Cardiac septum (tissue), 1 donor: ENCODE data around the gene GPAT2. TPM values are rescaled to one million over a fixed set of nuclear protein-coding genes. Genes with fewer than 3 reads are reported as not detected.
"Not testable (repeated sequence)": the region's sequence is repeated elsewhere in the genome, so short reads cannot be mapped to it uniquely, and the experiment has no call there.

Source experiments
- DNase-seq: peaks from one replicate; pipeline ENCODE4 v3.0.0-alpha.2; 2020; ENCODE audit warnings: low spot score
- intact Hi-C: fragments of 100-400 bp; cut with DNase I; formaldehyde crosslinking; loops from one replicate; pipeline ENCODE4 v1.14.0; 2022
- long read RNA-seq: library from polyadenylated mRNA; unstranded; transcript quantifications from one replicate; pipeline ENCODE4 v2.0.0, GENCODE V29; 2021
- total RNA-seq: library from RNA; stranded (reverse); fragmentation: NEBNext Ultra II Directional; extraction: Animal tissue kit (Norgen Biotek cat#: 25700); gene quantifications from one replicate; pipeline ENCODE4 v1.2.1, GENCODE V29; 2021
- donor health status: DM: no; HTN: no; CAD: no.

The GPAT2 gene
- total RNA-seq = 6.6 TPM
- long read RNA-seq, partial matches to known transcripts = 8 of 28 reads
- long read RNA-seq, other reads (novel, unspliced or antisense) = 20 of 28 reads

- DNase-seq, intact Hi-C loops: not testable (repeated sequence)
Observed at GRCh38 chr2:96034792-96035191, at the start of gene GPAT2. Gene GPAT2, minus strand, starts transcription at chr2:96034916. Its CDS starts 2,557 bp downstream, at chr2:96032359.

GRCh38 chr2:96083989-96084857 lies 49.5 kb upstream of the GPAT2 start:
- intact Hi-C loops = no loop called here
- DNase-seq = peak; percentile 70

- peak; percentile 82 for DNase-seq
- intact Hi-C loops = no loop called here
Observed at GRCh38 chr2:96083064-96083939, 48.6 kb upstream of the GPAT2 start.

- intact Hi-C loops = no loop called here
Observed at GRCh38 chr2:96082211-96083063, 47.7 kb upstream of the GPAT2 start.

GRCh38 chr2:96081042-96081441 lies 46.3 kb upstream of the GPAT2 start:
- no peak for DNase-seq
- intact Hi-C loops = no loop called here

More at GRCh38 chr2:96082211-96083063, 47.7 kb upstream of the GPAT2 start:
- peak; percentile 72 for DNase-seq

GRCh38 chr2:96075199-96075771 lies 40.6 kb upstream of the GPAT2 start:
- no peak for DNase-seq
- intact Hi-C loops = loop anchor here (10.0 kb wide), 1 partner anchor 50 kb away; no protein-coding TSS in a partner anchor

- intact Hi-C loops = loop anchor here (10.0 kb wide), 1 partner anchor 49 kb away; no protein-coding TSS in a partner anchor
- DNase-seq = no peak
Observed at GRCh38 chr2:96074156-96074555, 39.4 kb upstream of the GPAT2 start.

GRCh38 chr2:96073170-96073775 lies 38.6 kb upstream of the GPAT2 start:
- intact Hi-C loops = loop anchor here (10.0 kb wide), 1 partner anchor 48 kb away; no protein-coding TSS in a partner anchor
- no peak for DNase-seq

- peak; percentile 71 for DNase-seq
- intact Hi-C loops = loop anchor here (10.0 kb wide), 1 partner anchor 48 kb away; no protein-coding TSS in a partner anchor
Observed at GRCh38 chr2:96072746-96073145, 38.0 kb upstream of the GPAT2 start.

GRCh38 chr2:96071977-96072491 lies 37.3 kb upstream of the GPAT2 start:
- DNase-seq = not testable (repeated sequence)
- intact Hi-C loops = loop anchor here (10.0 kb wide), 1 partner anchor 47 kb away; no protein-coding TSS in a partner anchor

- intact Hi-C loops = loop anchor here (10.0 kb wide), 1 partner anchor 47 kb away; no protein-coding TSS in a partner anchor
- not testable (repeated sequence) for DNase-seq
Observed at GRCh38 chr2:96071087-96071976, 36.6 kb upstream of the GPAT2 start.

- intact Hi-C loops = loop anchor here (10.0 kb wide), 1 partner anchor 46 kb away; no protein-coding TSS in a partner anchor
- not testable (repeated sequence) for DNase-seq
Observed at GRCh38 chr2:96070351-96070750, 35.6 kb upstream of the GPAT2 start.

- intact Hi-C loops = loop anchor here (10.0 kb wide), 4 partner anchors 45 to 1625 kb away; partner anchors contain the start of genes ADRA2B and COX5B
Observed at GRCh38 chr2:96069878-96070277, 35.2 kb upstream of the GPAT2 start.

GRCh38 chr2:96067902-96068581 lies 33.3 kb upstream of the GPAT2 start:
- intact Hi-C loops = loop anchor here (10.0 kb wide), 3 partner anchors 47 to 1627 kb away; partner anchors contain the start of genes ADRA2B and COX5B

More at GRCh38 chr2:96069878-96070277, 35.2 kb upstream of the GPAT2 start:
- not testable (repeated sequence) for DNase-seq

GRCh38 chr2:96067098-96067660 lies 32.5 kb upstream of the GPAT2 start:
- intact Hi-C loops = loop anchor here (10.0 kb wide), 3 partner anchors 48 to 1628 kb away; partner anchors contain the start of genes ADRA2B and COX5B
- not testable (repeated sequence) for DNase-seq

More at GRCh38 chr2:96067902-96068581, 33.3 kb upstream of the GPAT2 start:
- DNase-seq = peak; percentile 62
